ENCODE results near the gene SMOC1.
A peak's percentile ranks its signal among the peaks of the same experiment; 100 is the strongest.

DNA sequence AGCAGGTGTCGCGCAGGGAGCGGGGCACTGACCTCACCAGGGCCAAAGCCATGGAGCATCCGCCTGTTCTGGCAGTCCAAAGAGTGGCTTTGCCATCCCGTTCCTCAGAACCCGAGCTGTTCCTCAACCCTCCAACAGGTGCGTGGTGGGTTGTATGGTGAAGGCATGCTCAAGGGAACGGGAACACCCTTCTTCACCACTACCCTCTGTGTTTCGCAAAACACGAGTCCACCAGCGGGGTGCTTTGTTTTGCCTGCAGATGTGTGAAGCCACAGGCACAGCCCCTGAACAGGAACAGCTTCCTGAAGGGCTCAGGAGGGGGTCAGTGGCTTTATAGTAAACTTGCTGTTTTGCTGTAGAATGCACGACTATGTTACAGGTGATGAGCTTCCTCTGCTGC lies 52.7 kb downstream of the SMOC1 start:
- no peak for TF ChIP-seq BCL11A (IDR thresholded peaks at IDR 0.05; ENCODE audit: low read depth in 2 of 2, low read length in 2 of 2)
- peak; percentile 22 to 54 (median 41); a peak in 3 of 4 replicates for TF ChIP-seq CTCF (IDR thresholded peaks at IDR 0.05; ENCODE audit: control extremely low read depth in 1 of 3, insufficient read depth in 1 of 3, low read depth in 1 of 3, low read length in 3 of 3)
- no peak for TF ChIP-seq SP4 (IDR thresholded peaks at IDR 0.05; ENCODE audit: low read length)

All from H1 (cell line).